ENCODE results near the gene PCSK6. TPM values are rescaled to one million over a fixed set of nuclear protein-coding genes. Genes with fewer than 3 reads are reported as not detected.
"Not testable (repeated sequence)": the region's sequence is repeated elsewhere in the genome, so short reads cannot be mapped to it uniquely, and the experiment has no call there.

PCSK6 gene
- polyA plus RNA-seq, 1 donor from 2014 or later = 1.1 TPM

DNA sequence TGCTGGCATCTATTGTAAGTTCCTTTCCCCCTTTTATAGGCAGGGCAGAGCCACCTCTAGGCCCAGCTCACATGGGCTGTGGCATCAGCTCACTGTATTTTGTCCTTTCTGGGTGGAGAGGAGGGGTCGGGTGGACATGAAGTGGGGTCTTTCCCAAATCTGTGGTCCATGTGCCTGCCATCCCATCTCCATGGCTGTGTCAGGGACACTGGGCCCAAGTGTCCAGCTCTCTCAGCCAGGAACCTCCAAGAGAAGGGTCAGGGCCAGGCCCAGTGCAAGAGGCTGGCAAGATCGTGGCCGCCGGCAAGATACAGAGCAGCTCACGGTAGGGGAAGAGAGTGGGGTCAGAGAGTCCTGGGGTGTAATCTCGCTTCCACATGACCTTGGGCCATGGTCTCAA, 85.3 kb downstream of the PCSK6 start:
- Histone ChIP-seq H3K4me2 (ENCODE audit: low read length) (no peak overlapping the region), H3K9me2 (ENCODE audit: insufficient read depth, low read length) (no peaks in the 10 kb centered on the region), H3K79me2 (replicated peaks; ENCODE audit: insufficient read depth, low read length) (no peaks in the 10 kb centered on the region), H3F3A (ENCODE audit: insufficient read depth, low read length, poor library complexity, severe bottlenecking) (no peaks in the 10 kb centered on the region), H4K20me1 (ENCODE audit: insufficient read depth) (no peaks in the 10 kb centered on the region), H3K4me3 (ENCODE audit: low read length) (no peak overlapping the region), H2AFZ (ENCODE audit: low read depth, low read length) (no peak overlapping the region), H3K9me3 (ENCODE audit: low read length) (no peaks in the 10 kb centered on the region), H3K36me3 (ENCODE audit: insufficient read depth, low read length) (no peaks in the 10 kb centered on the region), H3K9ac (ENCODE audit: low read length) (no peak overlapping the region), H3K27me3 (ENCODE audit: insufficient read depth, low read depth, low read length) (no peaks in the 10 kb centered on the region), H3K27ac (ENCODE audit: low read length) (no peak overlapping the region)
- TF ChIP-seq MXI1 (conservative IDR thresholded peaks at IDR 0.05; ENCODE audit: poor library complexity, severe bottlenecking) = no peak
- TF ChIP-seq POLR2AphosphoS5 (IDR thresholded peaks at IDR 0.05) = no peak
- TF ChIP-seq, protein P1, sequence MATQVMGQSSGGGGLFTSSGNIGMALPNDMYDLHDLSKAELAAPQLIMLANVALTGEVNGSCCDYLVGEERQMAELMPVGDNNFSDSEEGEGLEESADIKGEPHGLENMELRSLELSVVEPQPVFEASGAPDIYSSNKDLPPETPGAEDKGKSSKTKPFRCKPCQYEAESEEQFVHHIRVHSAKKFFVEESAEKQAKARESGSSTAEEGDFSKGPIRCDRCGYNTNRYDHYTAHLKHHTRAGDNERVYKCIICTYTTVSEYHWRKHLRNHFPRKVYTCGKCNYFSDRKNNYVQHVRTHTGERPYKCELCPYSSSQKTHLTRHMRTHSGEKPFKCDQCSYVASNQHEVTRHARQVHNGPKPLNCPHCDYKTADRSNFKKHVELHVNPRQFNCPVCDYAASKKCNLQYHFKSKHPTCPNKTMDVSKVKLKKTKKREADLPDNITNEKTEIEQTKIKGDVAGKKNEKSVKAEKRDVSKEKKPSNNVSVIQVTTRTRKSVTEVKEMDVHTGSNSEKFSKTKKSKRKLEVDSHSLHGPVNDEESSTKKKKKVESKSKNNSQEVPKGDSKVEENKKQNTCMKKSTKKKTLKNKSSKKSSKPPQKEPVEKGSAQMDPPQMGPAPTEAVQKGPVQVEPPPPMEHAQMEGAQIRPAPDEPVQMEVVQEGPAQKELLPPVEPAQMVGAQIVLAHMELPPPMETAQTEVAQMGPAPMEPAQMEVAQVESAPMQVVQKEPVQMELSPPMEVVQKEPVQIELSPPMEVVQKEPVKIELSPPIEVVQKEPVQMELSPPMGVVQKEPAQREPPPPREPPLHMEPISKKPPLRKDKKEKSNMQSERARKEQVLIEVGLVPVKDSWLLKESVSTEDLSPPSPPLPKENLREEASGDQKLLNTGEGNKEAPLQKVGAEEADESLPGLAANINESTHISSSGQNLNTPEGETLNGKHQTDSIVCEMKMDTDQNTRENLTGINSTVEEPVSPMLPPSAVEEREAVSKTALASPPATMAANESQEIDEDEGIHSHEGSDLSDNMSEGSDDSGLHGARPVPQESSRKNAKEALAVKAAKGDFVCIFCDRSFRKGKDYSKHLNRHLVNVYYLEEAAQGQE (IDR thresholded peaks at IDR 0.05; ENCODE audit: borderline replicate concordance) = no peak

DNA sequence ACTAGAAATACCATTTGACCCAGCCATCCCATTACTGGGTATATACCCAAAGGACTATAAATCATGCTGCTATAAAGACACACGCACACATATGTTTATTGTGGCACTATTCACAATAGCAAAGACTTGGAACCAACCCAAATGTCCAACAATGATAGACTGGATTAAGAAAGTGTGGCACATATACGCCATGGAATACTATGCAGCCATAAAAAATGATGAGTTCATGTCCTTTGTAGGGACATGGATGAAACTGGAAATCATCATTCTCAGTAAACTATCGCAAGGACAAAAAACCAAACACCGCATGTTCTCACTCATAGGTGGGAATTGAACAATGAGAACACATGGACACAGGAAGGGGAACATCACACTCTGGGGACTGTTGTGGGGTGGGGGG, 86.6 kb downstream of the PCSK6 start:
- not testable (repeated sequence) for H3F3A ChIP-seq (ENCODE audit: insufficient read depth, low read length, poor library complexity, severe bottlenecking); H3K9me3 ChIP-seq (ENCODE audit: low read length); H3K27ac ChIP-seq (ENCODE audit: low read length); H2AFZ ChIP-seq (ENCODE audit: low read depth, low read length); H3K4me3 ChIP-seq (ENCODE audit: low read length); H3K9ac ChIP-seq (ENCODE audit: low read length); H4K20me1 ChIP-seq (ENCODE audit: insufficient read depth); H3K9me2 ChIP-seq (ENCODE audit: insufficient read depth, low read length); H3K36me3 ChIP-seq (ENCODE audit: insufficient read depth, low read length); H3K4me2 ChIP-seq (ENCODE audit: low read length); H3K27me3 ChIP-seq (ENCODE audit: insufficient read depth, low read depth, low read length); H3K79me2 ChIP-seq (replicated peaks; ENCODE audit: insufficient read depth, low read length)

DNA sequence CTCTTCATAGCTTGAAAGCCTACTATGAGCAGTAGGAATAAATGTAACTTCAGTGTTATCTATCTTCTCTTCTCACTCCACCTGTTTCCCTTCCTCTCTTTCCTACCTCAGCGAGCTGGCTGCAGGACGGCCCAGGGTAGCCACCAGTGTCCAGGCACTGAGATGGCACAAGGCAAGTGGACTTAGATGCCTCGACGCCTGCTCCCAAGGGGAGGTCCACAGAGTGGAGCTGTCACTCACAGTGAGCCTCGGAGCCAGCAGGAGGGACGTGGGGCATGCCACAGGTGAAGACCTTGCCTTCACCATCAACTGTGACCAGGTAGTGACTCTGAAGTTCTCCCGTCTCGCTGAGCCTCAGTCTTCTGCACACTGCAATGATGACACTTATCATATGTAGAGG, 88.2 kb downstream of the PCSK6 start:
- no peak overlapping the region for H3K4me2 ChIP-seq (ENCODE audit: low read length)
- no peak overlapping the region for H3K27ac ChIP-seq (ENCODE audit: low read length)
- H2AFZ ChIP-seq (ENCODE audit: low read depth, low read length) = no peak overlapping the region
- H3F3A ChIP-seq (ENCODE audit: insufficient read depth, low read length, poor library complexity, severe bottlenecking) = no peaks in the 10 kb centered on the region
- no peak overlapping the region for H3K9ac ChIP-seq (ENCODE audit: low read length)
- no peaks in the 10 kb centered on the region for H3K9me2 ChIP-seq (ENCODE audit: insufficient read depth, low read length)
- H3K4me3 ChIP-seq (ENCODE audit: low read length) = no peak overlapping the region
- H3K79me2 ChIP-seq (replicated peaks; ENCODE audit: insufficient read depth, low read length) = no peaks in the 10 kb centered on the region
- TF ChIP-seq MXI1 (conservative IDR thresholded peaks at IDR 0.05; ENCODE audit: poor library complexity, severe bottlenecking) = no peak
- no peak for TF ChIP-seq POLR2AphosphoS5 (IDR thresholded peaks at IDR 0.05)
- no peaks in the 10 kb centered on the region for H3K27me3 ChIP-seq (ENCODE audit: insufficient read depth, low read depth, low read length)
- H4K20me1 ChIP-seq (ENCODE audit: insufficient read depth) = no peaks in the 10 kb centered on the region
- H3K9me3 ChIP-seq (ENCODE audit: low read length) = no peaks in the 10 kb centered on the region
- no peaks in the 10 kb centered on the region for H3K36me3 ChIP-seq (ENCODE audit: insufficient read depth, low read length)

DNA sequence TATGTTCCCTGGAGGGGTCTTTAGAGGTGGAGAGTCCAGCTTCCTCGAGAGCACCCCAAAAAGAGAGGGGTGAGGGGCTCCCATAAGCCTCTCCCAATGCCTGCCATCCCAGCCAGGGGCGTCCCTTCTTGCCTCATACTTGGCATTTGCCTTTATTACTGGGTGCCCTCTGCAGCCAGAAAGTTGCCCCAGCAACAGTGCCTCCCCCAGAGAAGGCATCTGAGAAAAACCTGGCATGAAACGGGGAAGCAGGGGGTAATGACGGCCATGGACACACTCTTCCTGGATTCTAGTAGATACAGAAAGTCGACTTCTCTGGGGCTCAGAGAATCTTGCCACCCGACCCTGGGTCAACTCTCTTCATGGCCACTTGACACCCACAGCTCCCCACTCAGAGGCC, 90.1 kb downstream of the PCSK6 start:
- no peaks in the 10 kb centered on the region for H3K9me2 ChIP-seq (ENCODE audit: insufficient read depth, low read length)
- no peak overlapping the region for H3K9ac ChIP-seq (ENCODE audit: low read length)
- TF ChIP-seq POLR2AphosphoS5 (IDR thresholded peaks at IDR 0.05) (no peak), RAD21 (conservative IDR thresholded peaks at IDR 0.05) (no peak), MXI1 (conservative IDR thresholded peaks at IDR 0.05; ENCODE audit: poor library complexity, severe bottlenecking) (no peak), SMC3 (conservative IDR thresholded peaks at IDR 0.05; ENCODE audit: poor library complexity) (no peak), EP300 (conservative IDR thresholded peaks at IDR 0.05; ENCODE audit: poor library complexity, severe bottlenecking) (no peak), TAF1 (IDR thresholded peaks at IDR 0.05; ENCODE audit: low read depth) (no peak)
- TF ChIP-seq, protein P2, sequence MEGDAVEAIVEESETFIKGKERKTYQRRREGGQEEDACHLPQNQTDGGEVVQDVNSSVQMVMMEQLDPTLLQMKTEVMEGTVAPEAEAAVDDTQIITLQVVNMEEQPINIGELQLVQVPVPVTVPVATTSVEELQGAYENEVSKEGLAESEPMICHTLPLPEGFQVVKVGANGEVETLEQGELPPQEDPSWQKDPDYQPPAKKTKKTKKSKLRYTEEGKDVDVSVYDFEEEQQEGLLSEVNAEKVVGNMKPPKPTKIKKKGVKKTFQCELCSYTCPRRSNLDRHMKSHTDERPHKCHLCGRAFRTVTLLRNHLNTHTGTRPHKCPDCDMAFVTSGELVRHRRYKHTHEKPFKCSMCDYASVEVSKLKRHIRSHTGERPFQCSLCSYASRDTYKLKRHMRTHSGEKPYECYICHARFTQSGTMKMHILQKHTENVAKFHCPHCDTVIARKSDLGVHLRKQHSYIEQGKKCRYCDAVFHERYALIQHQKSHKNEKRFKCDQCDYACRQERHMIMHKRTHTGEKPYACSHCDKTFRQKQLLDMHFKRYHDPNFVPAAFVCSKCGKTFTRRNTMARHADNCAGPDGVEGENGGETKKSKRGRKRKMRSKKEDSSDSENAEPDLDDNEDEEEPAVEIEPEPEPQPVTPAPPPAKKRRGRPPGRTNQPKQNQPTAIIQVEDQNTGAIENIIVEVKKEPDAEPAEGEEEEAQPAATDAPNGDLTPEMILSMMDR (IDR thresholded peaks at IDR 0.05; ENCODE audit: poor library complexity, severe bottlenecking) = no peak
- TF ChIP-seq, protein P1 (IDR thresholded peaks at IDR 0.05; ENCODE audit: borderline replicate concordance) = no peak
- no peaks in the 10 kb centered on the region for H3K79me2 ChIP-seq (replicated peaks; ENCODE audit: insufficient read depth, low read length)
- no peaks in the 10 kb centered on the region for H3F3A ChIP-seq (ENCODE audit: insufficient read depth, low read length, poor library complexity, severe bottlenecking)
- no peaks in the 10 kb centered on the region for H4K20me1 ChIP-seq (ENCODE audit: insufficient read depth)
- no peaks in the 10 kb centered on the region for H3K9me3 ChIP-seq (ENCODE audit: low read length)
- no peak overlapping the region for H3K4me3 ChIP-seq (ENCODE audit: low read length)
- H3K4me2 ChIP-seq (ENCODE audit: low read length) = no peak overlapping the region
- H3K27ac ChIP-seq (ENCODE audit: low read length) = no peak overlapping the region
- no peaks in the 10 kb centered on the region for H3K27me3 ChIP-seq (ENCODE audit: insufficient read depth, low read depth, low read length)
- H2AFZ ChIP-seq (ENCODE audit: low read depth, low read length) = no peak overlapping the region
- H3K36me3 ChIP-seq (ENCODE audit: insufficient read depth, low read length) = no peaks in the 10 kb centered on the region

Measured in neural cell (in vitro differentiated cells).